HL-60 (cell line): ENCODE results near the gene CNTNAP2.

Experiments
- CTCF ChIP-seq: IDR thresholded peaks from one replicate; pipeline ENCODE4 v1.5.1; 2011; ENCODE audit warnings: low read length, control low read depth, inconsistent platforms; ENCODE audit not compliant: insufficient read depth
- POLR2AphosphoS5 ChIP-seq: IDR thresholded peaks from 2 replicates; pipeline ENCODE4 v1.6.1; 2012; ENCODE audit warnings: low read depth

GRCh38 chr7:148212731-148213130 lies 2096.1 kb downstream of the CNTNAP2 start:
- TF ChIP-seq POLR2AphosphoS5 (no peak), CTCF (no peak)
